Kidney (tissue), 14 donors: Measurements from ENCODE around the gene LRRC37B. TPM values are rescaled to one million over a fixed set of nuclear protein-coding genes. Genes with fewer than 3 reads are reported as not detected.
"Not testable (repeated sequence)": the region's sequence is repeated elsewhere in the genome, so short reads cannot be mapped to it uniquely, and the experiment has no call there.

Experiments
- DNase-seq, 5 donors: peaks; one replicate each; pipeline ENCODE4 v3.0.0-alpha.2; 2013 to 2020
- FAIRE-seq: peaks from 2 replicates; lab custom pipeline; 2012; peaks lifted over from hg19 to GRCh38; lab: Jason Lieb, UNC
- H3K27ac ChIP-seq, 2 donors: one replicate each; pipeline ENCODE4 v1.7.0; 2013; ENCODE audit warnings: low read depth in 2 of 2, low read length in 2 of 2, inconsistent platforms in 1 of 2
- H3K27me3 ChIP-seq: one replicate; pipeline ENCODE4 v1.7.1; 2013; ENCODE audit warnings: low read length, inconsistent platforms; ENCODE audit not compliant: control insufficient read depth, insufficient read depth
- H3K36me3 ChIP-seq, 3 donors: one replicate each; pipeline versions ENCODE4 v1.7.0 to v1.7.1; 2013; ENCODE audit warnings: low read length in 3 of 3, control low read depth in 1 of 3, inconsistent platforms in 1 of 3; ENCODE audit not compliant: insufficient read depth in 3 of 3, control insufficient read depth in 2 of 3
- H3K4me1 ChIP-seq, 3 donors: one replicate each; pipeline versions ENCODE4 v1.7.0 to v1.7.1; 2013; ENCODE audit warnings: low read length in 3 of 3, inconsistent platforms in 1 of 3, low read depth in 1 of 3; ENCODE audit not compliant: control insufficient read depth in 2 of 3, insufficient read depth in 2 of 3
- H3K4me3 ChIP-seq, 3 donors: one replicate each; pipeline versions ENCODE4 v1.7.0 to v1.8.1; 2013; ENCODE audit warnings: low read length in 3 of 3, control low read depth in 1 of 3, inconsistent platforms in 1 of 3
- H3K9ac ChIP-seq, 3 donors: one replicate each; pipeline versions ENCODE4 v1.7.0 to v1.7.1; 2013; ENCODE audit warnings: low read length in 3 of 3, control low read depth in 1 of 3, inconsistent platforms in 1 of 3
- H3K9me3 ChIP-seq, 3 donors: one replicate each; pipeline versions ENCODE4 v1.7.0 to v1.7.1; 2013; ENCODE audit warnings: low read length in 3 of 3, control low read depth in 1 of 3, inconsistent platforms in 1 of 3; ENCODE audit not compliant: control insufficient read depth in 2 of 3, insufficient read depth in 1 of 3
- intact Hi-C: fragments of 100-400 bp; cut with DNase I; formaldehyde crosslinking; loops from one replicate; pipeline ENCODE4 v1.11.1; 2022
- polyA plus RNA-seq: library from polyadenylated mRNA; stranded (reverse); fragments of 350-450 nt; fragmentation: Illumina TruSeq; extraction: RNeasy Lipid Tissue Mini Kit (QIAGEN cat#74804); gene quantifications from one replicate; pipeline ENCODE4 v1.2.3, GENCODE V29; 2014; ENCODE audit warnings: low read depth, low replicate concordance; ENCODE audit not compliant: insufficient read depth
- total RNA-seq: library from RNA; stranded (reverse); fragmentation: NEBNext Ultra II Directional; extraction: Animal tissue kit (Norgen Biotek cat#: 25700); gene quantifications from one replicate; pipeline ENCODE4 v1.2.1, GENCODE V29; 2021
- TF ChIP-seq, protein P1 (sequence below): IDR thresholded peaks from 3 replicates; pipeline ENCODE4 v1.5.1; 2012; ENCODE audit warnings: mild to moderate bottlenecking, moderate library complexity, borderline replicate concordance; ENCODE audit not compliant: insufficient read depth; ENCODE audit errors: extremely low read depth
- donor health status: control.
- donor health status: control.
- donor health status: control.
- donor health status: control.
- donor health status: control.
- donor health status: DM: yes; HTN: yes; CAD: no.
- donor health status: Normal renal cell carcinoma (clear cell type).

The LRRC37B gene
- total and polyA plus RNA-seq, 2 donors from 2014 or later: 6.1 to 13.8 TPM

DNA sequence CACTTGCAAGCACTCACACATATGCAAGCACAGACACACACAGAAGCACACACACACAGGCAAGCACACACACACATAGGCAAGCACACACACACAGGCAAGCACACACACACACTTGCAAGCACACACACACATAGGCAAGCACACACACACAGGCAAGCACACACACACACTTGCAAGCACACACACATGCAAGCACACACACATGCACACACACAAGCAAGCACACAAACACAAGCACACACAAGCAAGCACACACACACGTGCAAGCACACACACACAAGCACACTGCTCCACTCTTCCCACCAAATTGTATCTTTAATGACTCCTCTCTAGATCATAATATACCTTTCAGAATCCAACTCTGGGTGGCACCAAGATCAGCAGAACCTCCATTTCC, 84.9 kb downstream of the LRRC37B start:
- H3K36me3 ChIP-seq, DNase-seq, FAIRE-seq, H3K9me3 ChIP-seq, H3K4me1 ChIP-seq, H3K27ac ChIP-seq, H3K9ac ChIP-seq, H3K27me3 ChIP-seq, intact Hi-C loops, H3K4me3 ChIP-seq: not testable (repeated sequence)

DNA sequence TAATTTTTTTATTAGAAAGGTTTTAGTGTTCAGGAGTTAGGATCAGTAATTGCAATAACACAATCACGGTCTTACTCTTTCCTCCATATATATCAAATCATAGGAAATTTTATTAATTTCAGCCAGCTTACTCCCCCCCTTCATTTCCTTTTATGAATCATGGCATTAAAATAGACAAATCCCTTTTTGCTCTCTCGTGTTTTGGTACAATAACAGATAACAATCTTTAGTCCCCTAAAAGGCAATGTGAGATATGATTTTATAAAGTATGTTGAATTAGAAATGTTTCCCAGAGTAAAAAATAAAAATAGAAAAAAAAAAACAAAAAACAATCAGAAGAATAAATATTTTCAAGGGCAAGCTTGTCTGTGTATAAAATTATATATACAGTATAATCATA, 92.5 kb downstream of the LRRC37B start:
- FAIRE-seq: peak; percentile 33
- H3K27me3 ChIP-seq: no peaks in the 10 kb centered on the region

GRCh38 chr17:32100323-32100722, 93.1 kb downstream of the LRRC37B start:
- FAIRE-seq, H3K4me1 ChIP-seq, H3K36me3 ChIP-seq, intact Hi-C loops, DNase-seq, H3K4me3 ChIP-seq, H3K9ac ChIP-seq, H3K9me3 ChIP-seq, H3K27me3 ChIP-seq, H3K27ac ChIP-seq: not testable (repeated sequence)

More for the DNA sequence above, 92.5 kb downstream of the LRRC37B start:
- H3K36me3 ChIP-seq: no peaks in the 10 kb centered on the region
- intact Hi-C loops: no loop called here
- TF ChIP-seq, protein P1, sequence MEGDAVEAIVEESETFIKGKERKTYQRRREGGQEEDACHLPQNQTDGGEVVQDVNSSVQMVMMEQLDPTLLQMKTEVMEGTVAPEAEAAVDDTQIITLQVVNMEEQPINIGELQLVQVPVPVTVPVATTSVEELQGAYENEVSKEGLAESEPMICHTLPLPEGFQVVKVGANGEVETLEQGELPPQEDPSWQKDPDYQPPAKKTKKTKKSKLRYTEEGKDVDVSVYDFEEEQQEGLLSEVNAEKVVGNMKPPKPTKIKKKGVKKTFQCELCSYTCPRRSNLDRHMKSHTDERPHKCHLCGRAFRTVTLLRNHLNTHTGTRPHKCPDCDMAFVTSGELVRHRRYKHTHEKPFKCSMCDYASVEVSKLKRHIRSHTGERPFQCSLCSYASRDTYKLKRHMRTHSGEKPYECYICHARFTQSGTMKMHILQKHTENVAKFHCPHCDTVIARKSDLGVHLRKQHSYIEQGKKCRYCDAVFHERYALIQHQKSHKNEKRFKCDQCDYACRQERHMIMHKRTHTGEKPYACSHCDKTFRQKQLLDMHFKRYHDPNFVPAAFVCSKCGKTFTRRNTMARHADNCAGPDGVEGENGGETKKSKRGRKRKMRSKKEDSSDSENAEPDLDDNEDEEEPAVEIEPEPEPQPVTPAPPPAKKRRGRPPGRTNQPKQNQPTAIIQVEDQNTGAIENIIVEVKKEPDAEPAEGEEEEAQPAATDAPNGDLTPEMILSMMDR: no peak
- H3K27ac ChIP-seq: no peak overlapping the region
- DNase-seq: no peak
- H3K9ac ChIP-seq: no peak overlapping the region
- no peaks in the 10 kb centered on the region for H3K4me1 ChIP-seq
- no peaks in the 10 kb centered on the region for H3K9me3 ChIP-seq
- H3K4me3 ChIP-seq: no peak overlapping the region

DNA sequence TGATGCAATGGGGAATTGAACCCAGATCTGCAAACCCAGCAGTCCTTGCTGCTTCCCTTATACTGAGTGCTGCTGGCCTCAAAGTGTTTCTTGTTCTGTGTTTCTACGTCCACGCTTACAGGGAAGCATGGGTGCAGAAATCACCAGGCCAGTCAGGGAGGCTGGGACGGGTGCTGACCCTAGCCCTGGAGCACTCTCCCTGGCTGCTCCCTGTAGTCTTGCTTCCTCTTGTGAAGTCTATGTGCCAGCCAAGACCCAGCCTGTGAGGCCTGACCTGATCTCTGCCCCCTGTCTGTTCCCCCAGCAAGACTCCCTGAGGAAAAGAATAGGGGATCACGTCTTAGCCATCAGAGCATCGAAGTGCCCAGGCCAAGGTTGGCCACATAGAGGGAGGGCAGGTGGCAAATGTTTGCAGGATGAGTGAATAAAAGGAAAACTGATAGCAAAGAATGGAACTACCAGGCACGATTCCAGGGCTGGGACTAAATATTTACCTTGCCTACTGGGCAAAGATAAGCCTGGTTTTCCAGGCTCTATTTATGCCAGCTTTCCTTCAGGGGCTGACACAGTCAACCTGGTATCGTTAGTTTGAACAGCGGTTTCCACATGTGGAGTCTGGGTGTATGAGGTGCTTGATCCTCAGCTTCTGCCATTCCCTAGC, 93.9 kb downstream of the LRRC37B start:
- TF ChIP-seq, protein P1: no peak
- Histone ChIP-seq H3K9ac (no peak overlapping the region), H3K4me3 (no peak overlapping the region), H3K9me3 (no peaks in the 10 kb centered on the region), H3K27me3 (no peaks in the 10 kb centered on the region), H3K27ac (no peak overlapping the region), H3K36me3 (no peaks in the 10 kb centered on the region), H3K4me1 (no peaks in the 10 kb centered on the region)
- DNase-seq (no peak), FAIRE-seq (no peak)
- intact Hi-C loops: no loop called here
